GM20000 (cell line): ENCODE data around the gene CEP85L.

ENCODE experiments used
- DNase-seq: peaks from one replicate; pipeline ENCODE4 v3.0.0; 2012; ENCODE audit warnings: low spot score
- TF ChIP-seq, protein P1 (sequence below): IDR thresholded peaks from 2 replicates; pipeline ENCODE4 v1.5.1; 2012; ENCODE audit warnings: mild to moderate bottlenecking, control low read depth; ENCODE audit errors: extremely low read depth, missing control alignments

The CEP85L gene

GRCh38 chr6:118672678-118673077, 21.3 kb upstream of the CEP85L start:
- DNase-seq: no peak
- TF ChIP-seq, protein P1, sequence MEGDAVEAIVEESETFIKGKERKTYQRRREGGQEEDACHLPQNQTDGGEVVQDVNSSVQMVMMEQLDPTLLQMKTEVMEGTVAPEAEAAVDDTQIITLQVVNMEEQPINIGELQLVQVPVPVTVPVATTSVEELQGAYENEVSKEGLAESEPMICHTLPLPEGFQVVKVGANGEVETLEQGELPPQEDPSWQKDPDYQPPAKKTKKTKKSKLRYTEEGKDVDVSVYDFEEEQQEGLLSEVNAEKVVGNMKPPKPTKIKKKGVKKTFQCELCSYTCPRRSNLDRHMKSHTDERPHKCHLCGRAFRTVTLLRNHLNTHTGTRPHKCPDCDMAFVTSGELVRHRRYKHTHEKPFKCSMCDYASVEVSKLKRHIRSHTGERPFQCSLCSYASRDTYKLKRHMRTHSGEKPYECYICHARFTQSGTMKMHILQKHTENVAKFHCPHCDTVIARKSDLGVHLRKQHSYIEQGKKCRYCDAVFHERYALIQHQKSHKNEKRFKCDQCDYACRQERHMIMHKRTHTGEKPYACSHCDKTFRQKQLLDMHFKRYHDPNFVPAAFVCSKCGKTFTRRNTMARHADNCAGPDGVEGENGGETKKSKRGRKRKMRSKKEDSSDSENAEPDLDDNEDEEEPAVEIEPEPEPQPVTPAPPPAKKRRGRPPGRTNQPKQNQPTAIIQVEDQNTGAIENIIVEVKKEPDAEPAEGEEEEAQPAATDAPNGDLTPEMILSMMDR: no peak

DNA sequence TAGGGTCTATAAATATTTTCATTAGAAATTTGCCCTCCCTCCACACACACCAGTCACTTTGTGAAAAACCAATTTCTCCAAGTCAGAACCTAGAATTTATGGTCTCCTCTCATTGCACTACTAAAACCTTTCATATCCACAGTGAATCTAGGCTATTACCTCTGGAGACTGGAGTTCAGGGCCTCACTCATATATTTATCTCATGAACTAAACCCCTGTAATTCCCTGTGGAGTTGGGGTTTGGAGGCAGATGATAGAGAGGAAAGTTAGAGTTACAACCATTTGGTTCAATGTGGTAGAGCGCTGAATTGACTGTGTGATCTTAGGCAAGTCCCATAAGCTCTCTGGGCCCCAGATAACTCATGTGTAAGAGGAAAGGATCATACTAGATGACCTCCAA, 18.2 kb upstream of the CEP85L start:
- TF ChIP-seq, protein P1: no peak
- DNase-seq: no peak

- TF ChIP-seq, protein P1: no peak
- DNase-seq: no peak
Measured at GRCh38 chr6:118668761-118669385, 17.5 kb upstream of the CEP85L start.

GRCh38 chr6:118667988-118668387, 16.6 kb upstream of the CEP85L start:
- TF ChIP-seq, protein P1: no peak
- no peak for DNase-seq

DNA sequence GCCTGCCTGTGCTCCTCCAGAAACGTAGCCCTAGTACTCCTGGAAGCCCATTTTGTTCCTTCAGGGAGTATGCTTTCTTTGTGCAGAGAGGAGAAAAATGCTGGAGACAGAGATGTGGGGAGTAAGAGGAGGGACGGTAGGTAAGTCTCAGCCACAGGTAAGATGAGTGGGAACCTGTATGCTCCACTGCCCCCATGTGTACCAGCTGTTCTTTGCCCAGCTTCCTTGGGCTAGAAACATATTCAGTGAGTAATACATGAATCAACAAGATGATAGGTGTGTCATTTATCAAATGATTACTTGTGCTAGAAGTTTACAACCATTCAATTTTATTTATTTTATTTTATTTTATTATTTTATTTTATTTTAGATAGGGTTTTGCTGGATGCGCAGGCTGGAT, 13.6 kb upstream of the CEP85L start:
- DNase-seq: no peak
- TF ChIP-seq, protein P1: no peak

GRCh38 chr6:118663993-118664985, 12.9 kb upstream of the CEP85L start:
- peak; percentile 18 for DNase-seq
- TF ChIP-seq, protein P1: no peak

GRCh38 chr6:118661831-118662230, 10.4 kb upstream of the CEP85L start:
- no peak for DNase-seq
- TF ChIP-seq, protein P1: no peak
